ENCODE data around the gene SLC9A9.
A peak's percentile ranks its signal among the peaks of the same experiment; 100 is the strongest.

SLC9A9 gene

DNA sequence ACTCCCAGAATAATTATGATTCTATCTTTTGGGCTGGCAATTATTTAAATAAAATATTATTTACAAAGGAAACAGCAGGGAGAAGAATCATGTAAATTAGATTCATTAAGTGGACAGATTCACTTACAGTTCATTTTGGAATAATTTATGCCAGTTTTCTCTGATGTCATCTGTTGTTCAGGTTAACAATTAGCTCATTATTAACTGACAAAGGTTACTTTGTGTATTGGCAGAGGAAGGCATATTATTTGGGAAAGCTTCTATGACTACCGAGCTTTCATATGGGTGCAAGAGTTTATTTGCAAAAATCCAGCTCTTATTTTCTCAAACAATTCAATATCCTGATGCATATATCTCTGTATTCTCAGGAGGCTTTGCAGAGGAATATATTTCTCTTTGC lies 504.3 kb downstream of the SLC9A9 start:
- DNase-seq = no peak

GRCh38 chr3:143343031-143343430 lies 505.2 kb downstream of the SLC9A9 start:
- no peak for DNase-seq

GRCh38 chr3:143339451-143339850 lies 508.8 kb downstream of the SLC9A9 start:
- DNase-seq = peak; percentile 30

DNA sequence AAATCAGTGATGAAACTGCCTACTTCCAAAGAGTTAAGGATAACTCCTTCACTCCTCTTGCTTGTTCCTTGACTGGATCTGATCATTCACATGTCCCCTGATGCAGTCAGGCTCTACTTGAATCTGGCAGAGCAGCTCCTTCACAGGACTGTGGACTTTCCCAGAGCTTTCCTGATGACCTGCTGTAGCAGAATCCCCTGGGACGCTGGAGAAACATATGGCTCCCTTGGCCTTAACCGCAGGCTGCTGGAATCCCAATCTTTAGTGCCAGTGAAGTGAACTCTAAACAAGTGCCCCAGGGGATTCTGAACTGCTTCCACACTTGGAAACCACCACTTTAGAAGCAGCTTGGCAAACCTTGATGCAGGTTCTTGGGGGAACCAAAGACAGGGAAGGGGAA lies 510.9 kb downstream of the SLC9A9 start:
- peak; percentile 48 for DNase-seq

GRCh38 chr3:143334231-143334630 lies 514.0 kb downstream of the SLC9A9 start:
- no peak for DNase-seq

DNA sequence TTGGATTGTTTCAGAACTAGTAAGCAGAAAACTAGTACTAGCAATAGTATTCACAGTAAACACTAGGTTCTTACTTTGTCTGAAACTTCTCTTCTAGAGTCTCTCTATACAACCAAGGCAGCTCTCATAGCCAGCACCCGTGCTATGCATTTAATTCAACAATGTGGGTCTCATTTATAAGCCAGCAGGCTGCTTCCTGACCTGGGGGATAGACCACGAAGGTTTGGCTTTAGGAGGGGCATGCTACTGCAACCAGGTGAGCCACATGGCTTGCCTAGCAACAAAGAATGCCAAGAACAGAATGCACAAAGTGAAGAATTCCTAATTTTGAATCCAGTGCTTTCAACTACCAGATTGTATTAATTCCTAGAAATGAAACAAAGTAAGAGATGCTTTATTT lies 514.9 kb downstream of the SLC9A9 start:
- no peak for DNase-seq

DNA sequence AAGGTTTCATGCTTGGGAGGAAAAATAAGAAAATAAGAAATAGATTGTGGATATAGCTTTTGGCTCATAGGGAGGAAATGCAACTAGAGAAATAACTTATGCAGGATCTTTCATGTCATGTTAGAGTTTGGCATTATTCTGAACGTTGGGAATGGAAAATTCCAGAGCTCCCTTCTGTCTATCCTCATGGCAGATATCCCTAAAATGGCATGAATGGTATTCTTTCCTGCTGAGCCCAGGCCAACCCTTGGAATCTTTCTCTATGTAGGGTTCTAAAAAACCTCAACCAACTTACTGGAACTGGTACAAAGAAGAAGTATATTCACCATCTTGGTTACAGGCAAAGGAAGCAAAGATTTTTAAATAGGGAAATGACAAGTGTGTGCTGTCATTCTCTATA lies 516.2 kb downstream of the SLC9A9 start:
- DNase-seq = no peak

DNA sequence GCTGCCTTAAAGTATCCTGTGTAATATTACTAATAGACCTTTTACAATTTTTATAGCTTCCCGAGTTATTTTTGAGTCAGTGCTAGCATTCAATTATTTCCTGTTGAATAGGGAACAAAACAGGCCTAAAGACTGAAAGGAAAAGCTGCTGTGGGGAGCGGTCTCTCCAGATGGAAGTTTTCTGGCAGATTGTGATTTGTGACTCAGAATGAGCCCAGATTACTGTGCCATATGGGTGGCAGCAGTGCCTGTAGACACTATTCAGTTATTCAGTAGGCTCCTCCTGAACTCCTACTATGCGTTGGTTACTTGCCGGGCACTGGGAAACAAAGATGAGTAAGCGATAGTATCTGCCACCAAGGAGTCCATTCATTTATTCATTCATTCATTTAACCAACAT lies 516.9 kb downstream of the SLC9A9 start:
- DNase-seq = peak; percentile 35

DNA sequence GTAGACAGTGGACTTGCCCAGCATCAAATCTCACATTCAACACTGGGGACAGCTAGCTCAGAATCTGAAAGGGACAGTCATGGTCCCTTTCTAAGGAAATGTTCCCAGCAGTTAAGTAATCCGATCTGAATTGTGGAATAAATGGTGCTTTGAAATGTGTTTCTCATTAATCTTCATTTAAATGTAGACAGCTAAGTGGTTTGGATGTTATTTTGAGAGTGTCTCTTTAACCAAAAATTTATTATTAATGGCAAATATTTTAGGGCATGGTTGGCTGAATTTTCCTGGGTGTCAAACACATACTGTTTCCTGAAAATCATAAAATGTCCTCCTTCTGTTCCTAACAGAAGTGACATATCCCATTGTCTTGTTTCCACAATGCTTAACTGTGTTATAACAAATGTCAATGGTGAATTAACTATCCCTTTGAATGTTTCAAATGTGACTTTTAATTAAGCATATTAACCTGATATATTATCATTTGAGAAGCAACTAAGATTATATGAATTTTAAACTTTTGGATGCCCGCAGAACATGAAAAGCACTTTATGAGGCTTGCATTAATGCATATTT lies 517.9 kb downstream of the SLC9A9 start:
- no peak for DNase-seq

DNA sequence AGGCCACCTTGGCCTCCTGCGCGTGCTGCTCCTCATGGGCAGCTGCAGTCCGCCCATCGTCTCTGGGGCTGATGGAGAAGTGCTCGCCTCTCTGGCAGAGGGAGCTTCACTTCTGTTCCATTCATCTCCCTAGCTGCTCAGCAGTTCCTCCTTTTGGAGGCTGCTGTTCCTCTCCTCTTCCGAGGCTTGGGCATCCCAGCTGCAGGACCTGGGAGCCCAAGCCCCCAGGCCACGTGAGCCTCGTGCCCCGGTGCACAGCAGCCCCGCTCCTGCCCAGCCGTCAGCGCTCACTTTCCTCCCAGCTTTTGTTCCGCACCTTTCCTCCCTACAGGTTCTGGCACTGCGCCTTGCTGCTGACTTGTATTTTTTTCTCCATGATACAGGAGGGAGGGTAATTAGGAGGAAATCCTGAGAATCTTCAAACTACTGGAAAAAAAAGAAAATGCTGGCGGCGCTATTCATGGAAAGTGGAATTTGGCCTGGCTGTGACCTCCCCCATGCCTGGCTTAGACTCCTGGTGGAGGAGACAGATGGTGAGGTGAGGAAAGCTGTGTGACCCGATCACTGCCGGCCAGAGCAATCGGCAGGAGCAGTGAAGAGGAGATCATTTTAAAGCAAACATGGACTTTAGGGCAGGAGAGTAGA lies 518.6 kb downstream of the SLC9A9 start:
- DNase-seq = peak; percentile 78

GRCh38 chr3:143328451-143328850 lies 519.8 kb downstream of the SLC9A9 start:
- peak; percentile 61 for DNase-seq

DNA sequence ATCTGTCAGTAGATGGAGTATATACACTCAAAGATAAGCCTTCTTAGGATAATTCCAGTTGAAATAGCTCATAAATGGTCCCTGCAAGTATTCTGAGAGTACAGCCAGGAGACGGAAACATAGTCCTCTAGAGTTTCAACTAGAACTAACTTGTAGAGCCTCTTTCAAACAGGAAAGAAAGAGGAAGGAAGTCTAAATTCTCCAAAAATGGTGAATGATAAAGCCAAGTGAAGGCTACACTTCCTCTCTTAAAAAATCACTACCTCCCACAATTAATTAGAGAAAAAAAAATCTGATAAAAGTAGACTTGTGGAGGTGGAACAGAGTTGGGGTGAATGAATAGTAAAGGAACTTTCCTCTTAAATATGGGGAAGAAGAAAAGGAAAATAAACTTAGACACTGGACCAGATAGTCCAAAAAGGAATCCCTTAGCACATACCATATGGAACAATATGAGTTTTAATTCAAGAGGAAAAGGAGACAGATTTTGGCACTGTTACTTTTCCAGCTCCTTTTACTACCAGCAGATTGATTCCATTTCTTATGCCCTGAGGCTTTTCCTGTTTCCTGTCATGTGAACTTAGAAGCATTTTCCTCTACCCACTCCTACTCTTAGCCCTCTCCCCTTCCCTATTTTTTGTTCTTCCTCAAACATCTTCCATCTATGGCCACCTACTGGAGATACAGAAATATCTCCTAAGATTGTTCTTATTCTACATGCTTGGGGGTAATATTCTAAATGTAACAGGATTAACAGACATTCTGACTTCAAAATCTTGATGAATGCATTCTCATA lies 521.1 kb downstream of the SLC9A9 start:
- peak; percentile 15 for DNase-seq

GRCh38 chr3:143321058-143321769 lies 527.1 kb downstream of the SLC9A9 start:
- DNase-seq = no peak

- no peak for DNase-seq
Measured at GRCh38 chr3:143315766-143316165, 532.5 kb downstream of the SLC9A9 start.

GRCh38 chr3:143314251-143315093 lies 533.8 kb downstream of the SLC9A9 start:
- DNase-seq = peak; percentile 73

GRCh38 chr3:143313893-143314188 lies 534.4 kb downstream of the SLC9A9 start:
- no peak for DNase-seq

GRCh38 chr3:143313025-143313892 lies 535.0 kb downstream of the SLC9A9 start:
- no peak for DNase-seq

DNA sequence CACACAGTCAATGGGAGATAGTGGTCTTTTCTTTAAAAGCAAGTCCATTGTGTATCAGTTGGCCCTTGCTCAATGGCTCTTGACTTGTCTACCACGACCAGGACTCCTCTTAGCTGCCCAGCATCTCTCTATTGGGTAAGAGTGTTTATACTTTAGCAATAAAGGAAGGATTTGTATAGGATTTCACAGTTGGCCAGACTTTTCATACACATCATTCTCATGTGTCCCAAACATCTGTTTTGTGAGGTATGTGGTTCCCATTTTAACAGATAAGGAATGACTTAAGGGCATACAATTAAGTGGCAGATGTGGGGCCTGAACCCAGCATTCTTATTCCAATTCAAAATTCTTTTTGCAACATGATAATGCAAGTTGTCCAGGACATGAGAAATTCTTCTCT lies 537.2 kb downstream of the SLC9A9 start:
- no peak for DNase-seq

- no peak for DNase-seq
Measured at GRCh38 chr3:143309705-143310104, 538.6 kb downstream of the SLC9A9 start.

GRCh38 chr3:143307613-143308183 lies 540.6 kb downstream of the SLC9A9 start:
- DNase-seq = no peak

GRCh38 chr3:143306407-143306806 lies 541.9 kb downstream of the SLC9A9 start:
- DNase-seq = no peak
